ENCODE data around the gene CRKL.

Gene CRKL

GRCh38 chr22:20981787-20982562, 64.8 kb downstream of the CRKL start, which contains the start of gene LZTR1:
Gene LZTR1 (plus strand): TSS chr22:20982297. CDS start chr22:20982372, 75 bp downstream.
- peak; percentile 60 to 62 for DNase-seq (ENCODE audit: low read depth in 2 of 2)

GRCh38 chr22:20982563-20982882, 65.3 kb downstream of the CRKL start:
- no peak for DNase-seq (ENCODE audit: low read depth in 2 of 2)

- DNase-seq (ENCODE audit: low read depth in 2 of 2) = no peak
Observed at GRCh38 chr22:20983081-20983771, 66.0 kb downstream of the CRKL start.

- no peak for DNase-seq (ENCODE audit: low read depth in 2 of 2)
Observed at GRCh38 chr22:20985720-20986119, 68.5 kb downstream of the CRKL start.

- DNase-seq (ENCODE audit: low read depth in 2 of 2) = no peak
Observed at GRCh38 chr22:20986365-20986764, 69.2 kb downstream of the CRKL start.

GRCh38 chr22:20987375-20987774, 70.2 kb downstream of the CRKL start:
- DNase-seq (ENCODE audit: low read depth in 2 of 2) = no peak

GRCh38 chr22:20988573-20989322, 71.5 kb downstream of the CRKL start:
- DNase-seq (ENCODE audit: low read depth in 2 of 2) = no peak

- no peak for DNase-seq (ENCODE audit: low read depth in 2 of 2)
Observed at GRCh38 chr22:20989323-20990138, 72.3 kb downstream of the CRKL start.

GRCh38 chr22:20990184-20991180, 73.3 kb downstream of the CRKL start:
- DNase-seq (ENCODE audit: low read depth in 2 of 2) = no peak

GRCh38 chr22:20991252-20992055, 74.2 kb downstream of the CRKL start:
- DNase-seq (ENCODE audit: low read depth in 2 of 2) = no peak

GRCh38 chr22:20992056-20992442, 74.8 kb downstream of the CRKL start:
- DNase-seq (ENCODE audit: low read depth in 2 of 2) = no peak

- DNase-seq (ENCODE audit: low read depth in 2 of 2) = no peak
Observed at GRCh38 chr22:20992456-20993303, 75.5 kb downstream of the CRKL start.

GRCh38 chr22:20993304-20994127, 76.3 kb downstream of the CRKL start:
- DNase-seq (ENCODE audit: low read depth in 2 of 2) = no peak

GRCh38 chr22:20994128-20994901, 77.1 kb downstream of the CRKL start:
- DNase-seq (ENCODE audit: low read depth in 2 of 2) = no peak

GRCh38 chr22:20994902-20995241, 77.7 kb downstream of the CRKL start:
- DNase-seq (ENCODE audit: low read depth in 2 of 2) = no peak

- no peak for DNase-seq (ENCODE audit: low read depth in 2 of 2)
Observed at GRCh38 chr22:20995329-20996030, 78.3 kb downstream of the CRKL start.

GRCh38 chr22:20996031-20996410, 78.8 kb downstream of the CRKL start:
- no peak for DNase-seq (ENCODE audit: low read depth in 2 of 2)

Measured in stimulated activated CD8-positive, alpha-beta memory T cell treated with anti-CD3 and anti-CD28 coated beads, Interleukin-2, amount 100 ng/mL, for 48 hours (primary cell).